ENCODE results near the gene MT1F.

GRCh38 chr16:56684256-56684925 is 26.6 kb downstream of the MT1F start:
- TF ChIP-seq CTCF (IDR thresholded peaks at IDR 0.05) (no peak), EZH2 (IDR thresholded peaks at IDR 0.05) (no peak)

Measured in neural progenitor cell (in vitro differentiated cells).